NCI-H69 (cell line): ENCODE results near the gene TIMP2.

Experiments used
- DNase-seq: peaks from one replicate; lab custom pipeline; 2025; lab: John Stamatoyannopoulos, UW

Gene TIMP2

DNA sequence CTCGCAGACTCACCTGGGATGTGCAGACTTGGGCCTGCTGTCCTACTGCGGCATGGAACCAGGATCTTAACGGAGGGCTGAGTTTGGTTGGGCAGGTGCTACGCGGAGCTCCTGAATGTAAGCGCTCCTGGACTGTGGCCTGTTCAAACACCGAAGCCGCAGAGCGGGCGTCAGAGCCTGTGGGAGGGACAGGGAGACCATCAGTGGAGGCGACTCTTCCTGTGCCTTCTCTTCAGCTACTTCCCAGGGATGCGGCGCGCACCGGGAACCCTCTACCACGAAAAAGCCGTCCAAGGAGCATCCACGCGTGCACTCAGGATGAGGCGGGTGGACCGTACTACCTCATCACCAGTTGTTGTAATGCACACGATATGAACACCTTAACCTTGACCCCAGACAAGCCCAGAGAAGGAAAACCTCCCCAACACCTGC, 86.6 kb downstream of the TIMP2 start:
- DNase-seq: no peak

DNA sequence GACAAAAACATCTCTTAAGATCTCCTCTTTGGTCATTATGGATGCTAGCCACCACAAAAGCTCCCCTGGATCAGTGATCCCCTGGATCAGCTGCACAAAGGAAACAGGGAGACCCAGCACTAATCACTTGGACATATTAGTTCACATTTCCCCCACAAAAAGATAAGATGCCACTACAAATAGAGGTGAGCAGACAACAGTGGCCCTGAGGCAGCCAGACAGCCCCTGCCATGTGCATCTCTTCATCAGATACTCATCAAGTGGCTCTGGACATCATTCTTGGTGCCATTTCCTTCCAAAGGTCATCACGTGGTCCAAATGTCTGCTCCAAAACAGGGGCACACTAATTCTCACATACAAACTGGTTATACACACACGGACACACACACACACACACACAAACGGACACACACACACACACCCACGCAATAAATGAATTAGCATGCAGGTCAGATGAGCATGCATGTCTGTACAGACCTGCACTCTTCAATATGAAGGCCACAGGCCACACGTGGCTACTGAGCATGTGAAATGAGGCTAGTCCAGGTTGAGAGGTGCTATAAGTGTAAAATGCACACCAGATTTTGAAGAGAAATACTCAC, 88.7 kb downstream of the TIMP2 start:
- DNase-seq: no peak

DNA sequence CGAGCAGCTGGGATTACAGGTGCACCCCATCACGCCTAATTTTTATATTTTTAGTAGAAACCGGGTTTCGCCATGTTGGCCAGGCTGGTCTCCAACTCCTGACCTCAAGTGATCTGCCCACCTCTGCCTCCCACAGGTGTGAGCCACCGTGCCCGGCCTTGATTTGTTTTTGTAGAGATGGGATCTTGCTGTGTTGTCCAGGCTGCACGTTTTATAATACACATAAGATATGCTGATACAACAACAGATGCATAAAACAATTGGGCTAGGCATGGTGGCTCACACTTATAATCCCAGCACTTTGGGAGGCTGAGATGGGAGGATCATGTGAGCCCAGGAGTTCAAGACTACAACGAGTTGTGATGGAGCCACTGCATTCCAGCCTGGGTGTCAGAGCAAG, 90.6 kb downstream of the TIMP2 start:
- DNase-seq: no peak

DNA sequence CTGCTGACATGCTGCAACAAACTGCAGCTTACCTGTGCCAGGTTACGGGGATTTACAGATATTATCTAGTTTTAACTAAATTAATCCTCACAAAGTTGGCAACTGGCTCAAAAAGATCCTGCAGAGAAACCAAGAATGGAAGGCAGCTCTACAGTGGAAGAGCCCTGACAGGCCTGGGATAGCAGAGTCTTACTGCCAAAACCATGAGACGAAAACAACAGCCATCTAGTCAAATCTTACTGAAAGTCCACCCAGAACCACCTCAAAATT, 92.7 kb downstream of the TIMP2 start:
- DNase-seq: no peak

DNA sequence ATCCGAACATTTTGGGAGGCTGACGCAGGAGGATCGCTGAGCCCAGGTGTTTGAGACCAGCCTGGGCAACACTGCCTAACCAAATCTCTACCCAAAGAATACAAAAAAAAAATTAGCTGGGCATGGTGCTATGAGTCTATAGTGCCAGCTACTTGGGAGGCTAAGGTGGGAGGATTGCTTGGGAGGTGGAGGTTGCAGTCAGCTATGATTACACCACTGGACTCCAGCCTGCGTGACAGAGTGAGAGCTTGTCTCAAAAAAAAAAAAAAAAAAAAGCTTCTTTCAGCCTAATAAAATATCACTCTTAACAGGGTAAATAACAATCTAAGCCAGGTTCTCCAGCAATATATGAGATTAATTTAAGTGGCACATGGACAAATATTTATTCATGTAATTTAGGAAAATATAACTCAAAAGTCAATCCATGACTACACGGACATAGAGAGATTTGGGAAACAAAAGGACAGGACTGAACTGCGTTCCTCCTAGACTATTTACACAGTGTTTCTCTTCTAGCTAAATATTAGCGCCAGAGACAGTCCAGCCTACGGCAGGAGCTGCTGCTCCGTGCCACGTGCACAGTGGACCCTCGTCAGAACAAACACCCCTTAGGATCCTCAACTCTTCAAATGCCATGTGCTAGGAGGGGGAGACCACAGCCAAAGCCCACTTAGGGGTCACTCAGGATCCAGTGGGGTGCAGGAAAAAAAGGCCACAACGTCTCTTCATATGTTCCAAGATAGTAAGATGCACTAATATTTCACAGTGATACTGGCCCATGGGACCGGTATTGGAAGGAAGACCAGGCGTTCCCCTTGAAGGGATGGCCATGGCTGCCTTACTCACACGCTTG, 93.3 kb downstream of the TIMP2 start:
- DNase-seq: peak; percentile 33

DNA sequence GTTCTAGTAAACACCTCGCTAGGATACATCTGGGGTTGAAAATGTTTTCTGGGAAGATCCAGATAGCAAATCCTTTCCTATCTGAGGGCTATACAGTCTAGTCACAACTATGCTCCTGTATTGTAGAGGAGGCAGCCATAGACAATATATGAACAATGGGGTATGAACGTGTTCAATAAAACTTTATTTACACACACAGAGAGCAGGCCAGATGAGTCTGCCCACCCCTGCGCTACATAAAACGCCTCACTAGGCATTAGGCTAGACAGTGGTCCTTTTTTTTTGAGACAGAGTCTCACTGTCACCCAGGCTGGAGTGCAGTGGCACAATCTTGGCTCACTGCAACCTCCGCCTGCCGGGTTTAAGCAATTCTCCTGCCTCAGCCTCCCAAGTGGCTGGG, 95.7 kb downstream of the TIMP2 start:
- DNase-seq: no peak

DNA sequence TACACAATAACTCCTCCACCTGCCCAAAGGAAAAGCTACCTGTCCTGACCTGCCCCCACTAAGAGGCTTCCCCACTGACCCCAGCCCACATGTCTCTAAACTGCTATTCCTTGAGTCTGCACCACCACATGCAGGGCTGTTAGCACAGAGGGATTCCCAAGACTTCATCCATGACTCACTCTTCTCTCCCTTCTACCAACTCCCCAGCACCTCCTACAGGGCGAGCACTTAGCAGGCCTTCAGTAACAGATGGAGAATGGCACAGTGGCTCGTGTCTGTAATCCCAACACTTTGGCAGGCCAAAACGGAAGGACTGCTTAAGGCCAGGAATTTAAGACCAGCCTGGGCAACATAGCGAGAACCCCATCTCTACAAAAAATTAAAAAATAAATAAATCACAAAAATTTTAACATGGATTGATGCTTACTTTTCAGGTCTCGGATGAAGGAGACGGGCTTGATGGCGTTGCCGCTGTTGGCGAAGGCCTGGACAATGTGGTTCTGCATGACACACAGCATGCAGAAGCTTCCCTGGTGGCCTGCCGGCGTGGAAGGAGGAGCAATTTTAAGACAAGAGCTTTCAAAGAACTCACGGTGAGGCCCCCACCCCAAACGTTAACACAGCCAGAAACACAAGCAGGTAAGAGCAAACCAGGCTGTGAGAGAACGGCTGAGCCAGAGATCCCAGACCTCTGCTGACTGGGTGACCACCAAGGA, 96.6 kb downstream of the TIMP2 start:
- DNase-seq: peak; percentile 29

DNA sequence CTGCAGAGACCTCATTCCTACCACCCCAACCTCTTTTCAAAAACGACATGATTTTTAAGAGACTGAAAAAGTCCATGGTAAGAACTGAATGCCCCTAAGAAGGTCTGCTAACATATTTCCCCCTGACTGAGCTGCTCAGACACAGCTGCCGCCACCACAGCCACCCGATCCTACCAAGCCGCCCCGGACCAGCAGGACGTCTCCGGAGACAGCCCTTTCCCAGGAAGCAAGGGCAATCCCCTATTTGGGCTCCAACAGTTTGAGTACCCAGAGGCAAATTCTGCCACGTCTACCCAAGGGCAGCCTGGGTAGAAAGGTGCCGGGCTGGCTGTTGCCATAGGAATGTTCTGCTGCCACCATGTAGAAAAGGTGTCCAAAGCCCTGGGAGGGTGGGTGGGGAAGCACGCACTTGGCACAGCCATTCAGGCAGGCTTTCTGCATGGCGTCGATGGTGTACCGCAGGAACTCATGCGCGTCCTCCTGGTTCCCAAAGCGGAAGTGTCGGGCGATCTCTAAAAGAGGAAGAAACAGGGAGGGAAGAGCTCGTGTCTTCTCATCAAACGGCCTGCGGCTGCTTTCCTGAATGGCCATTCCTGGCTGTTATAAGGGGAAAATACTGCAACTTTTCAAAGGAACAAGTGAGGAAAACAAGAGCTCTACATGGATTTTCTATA, 98.2 kb downstream of the TIMP2 start:
- no peak for DNase-seq

DNA sequence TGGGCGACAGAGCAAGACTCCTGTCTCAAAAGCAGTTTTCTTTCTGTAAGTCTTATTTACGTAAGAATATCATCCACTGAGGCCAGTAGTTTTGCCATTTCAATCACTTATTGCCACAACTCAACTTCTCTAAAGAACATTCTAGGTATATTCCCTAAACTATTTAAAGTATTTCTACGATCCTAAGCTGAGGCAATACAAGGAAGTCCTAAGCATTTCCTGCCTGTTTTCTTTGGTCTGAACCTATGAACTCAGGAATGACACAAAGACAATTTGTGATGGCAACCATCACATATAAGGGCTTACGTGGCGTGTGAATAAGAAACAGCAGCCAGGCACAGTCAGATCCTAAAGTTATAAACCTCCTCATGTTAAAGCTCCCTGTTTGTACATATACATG, 98.8 kb downstream of the TIMP2 start:
- no peak for DNase-seq

DNA sequence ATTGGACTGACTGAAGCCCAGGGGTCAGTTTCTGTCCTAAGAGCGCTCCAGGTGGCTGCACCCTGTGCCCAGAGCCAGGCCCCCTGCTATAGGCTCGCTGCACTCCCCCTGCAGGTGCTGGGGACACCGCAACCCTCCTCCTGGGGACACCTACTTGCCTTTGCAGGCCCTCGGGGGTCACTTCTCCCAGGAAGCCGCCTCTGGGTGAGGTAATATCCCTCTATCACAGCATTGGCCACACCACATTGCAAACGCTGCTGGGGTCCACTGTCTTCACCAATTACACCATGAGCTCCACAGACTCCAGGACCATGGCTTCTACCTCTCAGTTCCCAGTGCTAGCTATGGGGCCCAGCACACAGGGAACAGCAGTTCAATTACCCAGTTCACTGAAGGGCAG, 99.5 kb downstream of the TIMP2 start:
- DNase-seq: no peak

DNA sequence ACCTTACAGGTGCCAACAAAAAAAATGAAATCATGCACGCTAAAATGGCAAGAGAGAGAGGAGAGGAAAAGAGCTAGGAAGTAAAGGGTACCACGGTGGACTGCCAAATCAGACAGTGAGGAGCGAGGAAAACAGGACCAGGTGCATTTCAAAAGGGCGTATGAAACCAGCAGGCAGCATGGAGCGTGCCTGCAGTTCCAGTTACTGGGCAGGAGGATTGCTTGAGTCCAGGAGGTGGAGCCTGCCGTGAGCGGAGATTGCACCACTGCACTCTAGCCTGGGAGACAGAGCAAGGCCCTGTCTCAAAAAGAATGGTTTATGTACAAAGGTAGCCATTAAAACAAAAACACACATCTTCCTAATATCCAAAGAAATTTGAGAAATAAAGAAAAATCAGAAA, 100.9 kb downstream of the TIMP2 start:
- no peak for DNase-seq

DNA sequence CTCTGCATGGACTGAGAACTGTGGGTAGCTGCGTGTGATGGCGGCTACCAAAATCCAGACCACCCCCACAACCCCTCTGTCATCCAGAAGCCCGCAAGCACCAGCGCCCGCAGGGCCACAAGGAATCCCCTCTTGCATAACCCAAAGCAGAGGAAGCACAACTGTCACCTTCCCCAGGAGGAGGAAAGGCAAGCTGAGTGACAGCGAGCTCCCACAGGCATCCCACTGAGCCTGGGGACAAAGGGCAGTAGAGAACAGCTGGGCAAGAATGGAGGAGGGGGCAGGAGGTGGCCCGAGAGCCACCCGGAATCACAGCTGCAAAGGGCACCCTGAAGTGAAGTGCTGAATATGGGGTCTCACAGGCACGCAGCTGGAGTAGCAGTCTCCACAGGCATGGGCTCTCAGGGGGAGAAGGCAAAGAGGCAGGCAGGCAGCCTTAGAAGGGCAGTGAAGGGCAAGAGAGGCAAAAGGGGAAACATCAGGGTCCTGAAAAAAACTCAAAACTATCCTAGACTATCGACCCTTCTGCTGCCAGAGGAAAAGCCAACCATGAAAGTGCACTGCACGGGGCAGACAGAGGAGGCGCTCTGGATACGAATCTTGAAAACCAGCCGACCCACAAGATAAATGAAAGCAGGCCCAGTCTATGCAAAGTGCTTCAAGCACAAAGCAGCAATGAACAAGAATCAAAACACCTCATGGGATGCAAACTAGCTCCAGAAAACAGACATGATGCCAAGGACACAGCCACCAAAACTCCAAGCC, 101.7 kb downstream of the TIMP2 start:
- no peak for DNase-seq

DNA sequence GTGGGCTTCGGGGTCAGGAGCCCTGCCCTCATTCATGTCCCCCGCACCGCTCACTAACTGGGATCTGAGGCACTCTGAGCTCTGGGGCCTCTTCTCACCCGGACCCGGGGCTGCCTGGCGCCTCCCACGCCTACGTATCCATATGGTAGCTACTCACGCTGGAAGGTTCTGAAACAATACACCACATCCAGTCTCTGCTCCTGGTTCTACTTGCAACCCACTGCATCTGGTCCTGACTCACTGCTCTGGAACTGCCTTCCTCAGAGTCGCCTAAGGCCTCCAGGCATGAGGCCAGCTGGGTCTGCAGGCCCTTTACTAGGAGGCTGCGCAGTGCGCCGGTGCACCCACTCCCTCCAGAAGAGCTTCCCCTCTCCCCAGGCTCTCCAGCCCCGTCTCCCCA, 102.6 kb downstream of the TIMP2 start:
- no peak for DNase-seq

DNA sequence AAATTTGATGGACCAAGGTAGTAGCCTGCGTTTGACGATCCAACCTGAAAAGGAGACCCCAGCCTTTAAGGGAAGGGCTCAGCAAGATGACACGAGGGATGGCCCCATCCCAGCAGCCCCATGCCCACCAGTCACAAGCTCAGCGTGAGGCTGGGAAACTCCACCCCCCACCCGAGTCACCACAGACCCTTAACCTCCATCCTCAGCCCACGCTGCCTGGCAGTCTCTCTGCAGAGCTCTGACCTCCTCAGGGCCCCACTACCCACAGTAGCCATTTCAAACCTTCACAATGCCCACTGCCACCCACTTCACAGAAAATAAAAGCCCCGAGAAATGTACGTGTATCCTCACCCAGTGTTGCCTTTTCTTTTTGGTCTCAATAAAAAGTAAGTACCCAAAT, 103.2 kb downstream of the TIMP2 start:
- no peak for DNase-seq

DNA sequence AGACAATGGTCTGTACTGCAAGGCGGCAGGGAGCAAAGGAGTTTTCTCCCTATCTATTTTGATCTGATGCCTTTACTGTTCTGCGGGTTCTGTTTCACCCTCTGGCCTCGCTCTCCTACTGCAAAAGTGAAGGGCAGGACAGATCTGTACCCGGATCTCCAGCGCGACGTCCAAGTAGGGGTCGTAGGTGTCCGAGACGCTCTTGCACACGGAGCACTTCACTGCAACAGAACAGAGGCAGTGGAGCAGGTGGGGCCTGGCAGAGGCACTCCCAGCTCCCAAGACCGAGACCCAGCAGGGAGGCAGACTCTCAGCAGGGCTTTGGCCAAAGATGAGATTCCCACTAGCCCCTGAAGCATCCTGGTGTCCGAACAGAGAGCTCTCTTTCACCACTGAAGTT, 104.3 kb downstream of the TIMP2 start:
- DNase-seq: no peak

DNA sequence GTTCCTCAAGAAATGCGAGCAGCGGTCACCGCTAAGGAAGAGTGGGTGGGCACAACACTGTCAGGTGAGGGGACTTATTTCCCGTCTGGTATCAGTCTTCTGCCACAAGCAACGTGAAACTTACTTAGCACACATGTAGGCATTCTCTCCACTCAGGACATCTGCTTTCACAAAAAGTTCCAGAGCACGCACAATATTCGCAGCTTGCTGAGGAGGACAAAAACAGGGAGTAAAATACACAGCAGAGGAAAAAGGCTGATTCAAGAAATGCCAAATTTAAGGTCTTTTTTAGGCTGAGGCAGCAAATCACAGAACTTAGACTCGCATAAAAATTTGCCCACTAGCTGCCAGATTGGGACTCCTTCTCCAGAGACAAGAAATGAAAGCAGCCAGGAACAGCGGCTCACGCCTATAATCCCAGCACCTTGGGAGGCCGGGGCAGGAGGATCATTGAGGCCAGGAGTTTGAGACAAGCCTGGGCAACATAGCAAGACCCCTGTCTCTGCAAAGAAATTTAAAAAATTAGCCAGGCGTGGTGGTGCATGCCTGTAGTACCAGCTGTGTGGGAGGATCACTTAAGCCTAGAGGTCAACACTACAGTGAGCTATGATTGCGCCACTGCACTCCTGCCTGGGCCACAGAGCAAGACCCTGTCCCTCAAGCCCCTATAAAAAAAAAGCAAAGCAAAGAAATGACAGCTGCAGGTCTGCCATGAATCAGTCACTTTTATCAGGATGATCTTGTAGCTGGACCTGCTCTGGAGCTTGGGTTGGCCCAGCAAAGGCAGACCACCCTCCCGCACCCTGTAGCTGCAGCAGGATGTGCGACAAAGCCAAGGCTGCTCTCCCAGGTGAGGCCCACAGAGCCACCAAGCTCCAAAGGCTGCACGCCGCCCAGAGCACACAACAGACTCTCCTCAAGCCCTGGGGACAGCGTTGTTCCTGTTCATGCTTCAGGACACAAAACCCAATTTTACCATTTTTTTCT, 105.1 kb downstream of the TIMP2 start:
- DNase-seq: no peak

DNA sequence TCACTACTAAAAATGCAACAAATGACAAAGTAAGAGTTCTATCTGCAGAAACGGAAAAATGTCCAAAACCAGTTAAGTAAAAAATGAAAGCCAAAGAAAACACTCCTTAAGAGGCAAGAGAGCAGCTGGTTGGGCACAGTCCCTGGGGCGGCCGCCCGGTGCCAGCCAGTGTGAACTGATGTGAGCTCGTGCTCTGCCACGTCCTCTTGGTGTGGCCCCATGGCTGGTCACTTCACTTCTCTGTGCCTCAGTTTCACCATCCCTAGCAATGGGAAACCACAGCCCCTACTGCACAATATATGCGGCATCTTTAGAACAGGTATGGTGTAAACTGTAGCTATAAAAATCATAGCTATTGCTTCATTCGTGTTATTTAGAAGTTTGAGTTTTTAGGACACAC, 105.8 kb downstream of the TIMP2 start:
- no peak for DNase-seq

DNA sequence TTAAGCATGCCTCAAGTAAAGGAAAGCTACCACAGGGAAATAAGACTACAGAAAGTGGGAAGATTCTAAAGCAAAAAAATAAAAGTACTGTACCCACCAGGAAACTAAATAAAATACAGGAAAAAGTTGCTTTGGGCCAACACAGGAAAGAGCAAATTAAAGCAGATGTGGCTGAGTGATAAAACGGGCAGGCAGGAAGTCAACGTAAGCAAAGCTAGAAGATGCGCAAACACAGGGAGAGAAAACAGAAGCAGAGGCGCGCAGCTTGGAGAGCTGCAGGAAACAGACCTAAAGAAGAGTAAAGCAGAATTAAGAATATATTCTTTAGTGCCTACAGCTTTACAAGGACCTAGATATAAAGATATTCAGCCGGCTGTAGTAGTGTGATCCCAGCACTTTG, 106.3 kb downstream of the TIMP2 start:
- DNase-seq: no peak

DNA sequence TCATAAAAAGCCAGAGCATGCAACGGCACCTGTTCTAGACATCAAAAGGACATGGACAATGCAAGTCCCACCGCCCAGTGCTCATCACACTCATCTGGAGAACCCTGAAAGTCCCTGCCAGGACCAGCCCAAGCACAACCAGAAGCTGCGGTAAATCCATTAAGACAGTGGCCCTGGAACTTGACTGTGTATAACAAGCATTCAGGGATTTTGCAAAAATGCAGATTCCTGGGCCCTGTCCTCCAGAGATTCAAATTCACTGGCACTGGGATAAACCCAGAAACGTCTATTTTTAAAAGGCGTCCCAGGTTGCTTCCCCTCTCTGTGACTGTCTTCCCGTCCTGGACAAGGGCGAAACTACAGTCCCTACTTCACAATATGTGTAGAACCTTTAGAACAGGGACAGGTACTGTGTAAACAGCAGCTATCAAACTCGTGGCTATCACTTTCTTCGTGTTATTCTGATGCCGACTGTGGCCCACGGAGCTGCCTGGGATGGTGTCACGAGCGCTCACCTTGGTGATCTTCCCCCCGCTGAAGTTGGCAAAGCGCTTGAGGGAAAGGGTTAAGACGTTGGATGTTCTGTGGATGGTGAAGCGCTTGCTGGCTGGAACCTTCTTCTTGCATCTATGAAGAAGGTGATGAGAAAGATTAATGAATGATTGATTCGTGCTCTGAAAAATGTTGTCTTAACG, 106.9 kb downstream of the TIMP2 start:
- no peak for DNase-seq

DNA sequence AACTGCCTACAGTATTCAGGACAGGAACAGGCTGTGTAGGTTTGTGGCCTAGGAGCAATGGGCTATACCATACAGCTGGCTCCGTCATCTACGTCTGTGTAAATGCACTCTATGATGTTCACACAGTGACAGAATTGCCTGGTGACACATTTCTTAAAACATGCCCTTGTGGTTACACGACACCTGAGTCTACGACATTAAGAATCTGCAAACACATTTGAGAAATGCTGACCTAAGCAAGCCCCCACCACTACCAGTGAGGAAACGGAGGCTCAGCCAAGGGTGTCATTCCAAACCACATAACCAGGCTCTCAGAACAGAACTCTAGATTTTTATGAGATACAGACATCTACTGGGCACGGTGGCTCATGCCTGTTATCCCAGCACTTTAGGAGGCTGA, 108.1 kb downstream of the TIMP2 start:
- no peak for DNase-seq
